ENCODE data around the gene RWDD1. TPM values are rescaled to one million over a fixed set of nuclear protein-coding genes. Genes with fewer than 3 reads are reported as not detected.

RWDD1 gene
- total and polyA plus RNA-seq, 3 donors from 2014 or later: 15.6 to 27.8 (median 20.5) TPM

DNA sequence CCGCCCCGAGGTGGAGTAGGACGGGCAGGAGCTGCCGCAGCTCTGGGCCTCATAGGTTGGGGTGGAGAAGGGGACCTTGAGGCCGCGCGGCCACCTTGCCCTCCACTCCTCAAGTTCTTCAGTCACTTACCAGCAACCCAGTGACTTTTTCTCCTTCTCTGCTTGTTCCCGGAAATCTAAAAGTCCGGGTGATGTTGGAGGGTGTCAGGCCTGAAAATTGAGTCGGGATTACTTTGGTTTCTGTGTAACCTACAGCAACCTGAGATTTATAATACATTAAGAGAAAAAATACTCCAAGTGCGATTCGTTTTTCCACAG lies 338 bp downstream of the RWDD1 start:
- H3K36me3 ChIP-seq (ENCODE audit: low read depth, missing control alignments): no peaks in the 10 kb centered on the region
- no peak for DNase-seq

DNA sequence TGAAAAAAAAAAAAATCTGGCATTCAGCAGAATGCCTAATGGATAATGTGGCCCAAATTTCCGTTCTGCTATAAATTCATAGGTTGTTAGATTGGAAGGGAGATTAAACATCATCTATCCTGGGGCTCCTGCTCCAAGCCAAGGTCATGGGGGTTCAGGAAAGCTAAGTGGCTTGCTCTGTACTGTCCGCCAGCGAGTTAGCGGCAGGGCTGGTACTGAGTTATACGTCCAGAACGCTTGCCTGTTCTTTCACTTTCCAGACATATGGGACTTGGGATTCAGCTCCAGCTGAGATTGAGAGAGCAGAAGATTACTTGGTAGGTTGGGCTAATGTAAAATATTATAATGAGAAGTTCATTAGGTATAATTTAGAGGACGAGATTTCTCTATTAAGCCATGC lies 858 bp downstream of the RWDD1 start:
- peak overlapping the region; percentile 37 to 83 for H3K27ac ChIP-seq
- intact Hi-C loops (cut with DNase I; ENCODE audit: low total_unique reads): no loop called here
- peak overlapping the region; percentile 79 to 80 for H3K4me3 ChIP-seq
- TF ChIP-seq, protein P1, sequence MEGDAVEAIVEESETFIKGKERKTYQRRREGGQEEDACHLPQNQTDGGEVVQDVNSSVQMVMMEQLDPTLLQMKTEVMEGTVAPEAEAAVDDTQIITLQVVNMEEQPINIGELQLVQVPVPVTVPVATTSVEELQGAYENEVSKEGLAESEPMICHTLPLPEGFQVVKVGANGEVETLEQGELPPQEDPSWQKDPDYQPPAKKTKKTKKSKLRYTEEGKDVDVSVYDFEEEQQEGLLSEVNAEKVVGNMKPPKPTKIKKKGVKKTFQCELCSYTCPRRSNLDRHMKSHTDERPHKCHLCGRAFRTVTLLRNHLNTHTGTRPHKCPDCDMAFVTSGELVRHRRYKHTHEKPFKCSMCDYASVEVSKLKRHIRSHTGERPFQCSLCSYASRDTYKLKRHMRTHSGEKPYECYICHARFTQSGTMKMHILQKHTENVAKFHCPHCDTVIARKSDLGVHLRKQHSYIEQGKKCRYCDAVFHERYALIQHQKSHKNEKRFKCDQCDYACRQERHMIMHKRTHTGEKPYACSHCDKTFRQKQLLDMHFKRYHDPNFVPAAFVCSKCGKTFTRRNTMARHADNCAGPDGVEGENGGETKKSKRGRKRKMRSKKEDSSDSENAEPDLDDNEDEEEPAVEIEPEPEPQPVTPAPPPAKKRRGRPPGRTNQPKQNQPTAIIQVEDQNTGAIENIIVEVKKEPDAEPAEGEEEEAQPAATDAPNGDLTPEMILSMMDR (IDR thresholded peaks at IDR 0.05): no peak
- no peak for TF ChIP-seq POLR2A (IDR thresholded peaks at IDR 0.05)
- H3K27me3 ChIP-seq: no peaks in the 10 kb centered on the region
- H3K36me3 ChIP-seq (ENCODE audit: low read depth, missing control alignments): no peaks in the 10 kb centered on the region
- peaks cover 14% of the 10 kb centered on the region for H3K4me1 ChIP-seq
- peak; percentile 57 for DNase-seq
- no peaks in the 10 kb centered on the region for H3K9me3 ChIP-seq
- WGBS, 2 donors: 1% methylated on average over 7 of the region's 7 CpGs

More for the DNA sequence above, 338 bp downstream of the RWDD1 start:
- peak overlapping the region; percentile 37 to 83 for H3K27ac ChIP-seq
- 0% methylated on average over 12 of the region's 12 CpGs for WGBS, 2 donors
- no peaks in the 10 kb centered on the region for H3K9me3 ChIP-seq
- H3K4me3 ChIP-seq: peak overlapping the region; percentile 79 to 80
- intact Hi-C loops (cut with DNase I; ENCODE audit: low total_unique reads): no loop called here
- peaks cover 14% of the 10 kb centered on the region for H3K4me1 ChIP-seq
- TF ChIP-seq, protein P1 (IDR thresholded peaks at IDR 0.05): no peak
- no peak for TF ChIP-seq POLR2A (IDR thresholded peaks at IDR 0.05)
- H3K27me3 ChIP-seq: no peaks in the 10 kb centered on the region

DNA sequence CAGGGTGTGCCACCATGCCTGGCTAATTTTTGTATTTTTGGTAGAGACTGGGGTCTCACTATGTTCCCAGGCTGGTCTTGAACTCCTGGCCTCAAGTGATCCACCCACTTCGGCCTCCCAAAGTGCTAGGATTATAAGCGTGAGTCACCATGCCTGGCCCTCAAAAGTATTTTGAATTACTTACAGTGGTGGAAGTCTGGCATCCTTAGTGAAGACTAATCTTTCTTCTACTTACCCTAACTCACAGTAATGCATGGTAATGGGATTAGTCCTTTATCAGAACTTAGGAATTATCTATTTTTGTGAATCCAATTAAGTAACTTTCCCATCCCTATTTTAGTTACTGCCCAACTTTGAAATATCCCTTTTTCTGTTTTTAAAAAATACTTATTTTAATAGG lies 3.9 kb downstream of the RWDD1 start:
- Histone ChIP-seq H3K4me1 (peaks cover 10% of the 10 kb centered on the region), H3K27me3 (no peaks in the 10 kb centered on the region), H3K36me3 (ENCODE audit: low read depth, missing control alignments) (no peaks in the 10 kb centered on the region), H3K27ac (no peak overlapping the region), H3K9me3 (no peaks in the 10 kb centered on the region), H3K4me3 (no peak overlapping the region)
- 86 to 94% methylated on average over 2 of the region's 2 CpGs for WGBS, 2 donors
- no peak for DNase-seq
- TF ChIP-seq POLR2A (IDR thresholded peaks at IDR 0.05): no peak
- TF ChIP-seq, protein P1 (IDR thresholded peaks at IDR 0.05): no peak
- intact Hi-C loops (cut with DNase I; ENCODE audit: low total_unique reads): no loop called here

DNA sequence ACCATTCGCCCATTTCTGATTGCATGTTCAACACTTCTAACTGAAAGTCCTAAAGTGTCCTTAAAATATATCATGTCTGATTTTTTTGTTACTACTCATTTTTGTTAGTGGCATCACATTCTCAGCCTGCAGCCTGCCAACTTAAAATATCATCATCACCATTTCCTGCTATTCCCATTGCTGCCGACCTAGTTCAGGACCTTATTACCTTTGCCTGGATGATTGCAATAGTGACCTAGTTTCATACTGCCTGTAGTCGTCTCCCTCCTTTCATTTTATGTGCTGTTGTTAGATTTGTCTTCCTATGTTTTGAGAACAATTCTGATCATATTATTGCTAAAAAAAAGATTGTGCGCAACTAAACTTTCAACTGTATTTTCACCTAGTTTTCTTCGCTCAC lies 6.2 kb downstream of the RWDD1 start:
- intact Hi-C loops (cut with DNase I; ENCODE audit: low total_unique reads): no loop called here
- Histone ChIP-seq H3K27me3 (no peaks in the 10 kb centered on the region), H3K4me3 (no peak overlapping the region), H3K4me1 (peaks cover 4% of the 10 kb centered on the region), H3K36me3 (ENCODE audit: low read depth, missing control alignments) (no peaks in the 10 kb centered on the region), H3K27ac (no peak overlapping the region), H3K9me3 (no peaks in the 10 kb centered on the region)
- 74 to 85% methylated on average over 5 of the region's 5 CpGs for WGBS, 2 donors
- no peak for DNase-seq
- no peak for TF ChIP-seq POLR2A (IDR thresholded peaks at IDR 0.05)
- TF ChIP-seq, protein P1 (IDR thresholded peaks at IDR 0.05): no peak

DNA sequence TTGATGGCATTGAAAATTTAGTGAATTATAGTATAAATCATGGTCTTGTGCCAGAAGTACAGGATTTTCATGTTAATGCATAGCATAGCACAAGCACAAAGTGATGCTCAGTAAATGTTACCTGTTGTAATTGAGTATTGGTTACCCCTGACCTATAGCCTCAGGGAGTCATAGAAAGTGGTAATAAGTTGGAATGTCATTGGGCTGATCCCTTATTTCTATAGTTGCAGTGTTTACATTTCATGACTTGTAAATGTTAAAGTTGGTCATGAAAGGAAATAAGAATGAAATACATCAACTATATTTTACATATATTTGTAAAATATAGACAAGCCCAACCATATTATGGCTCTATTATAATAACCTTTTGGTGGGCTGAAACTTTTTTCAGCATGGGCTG lies 7.0 kb downstream of the RWDD1 start:
- no peak for DNase-seq
- no peaks in the 10 kb centered on the region for H3K4me1 ChIP-seq
- H3K9me3 ChIP-seq: no peaks in the 10 kb centered on the region
- no peak overlapping the region for H3K4me3 ChIP-seq
- TF ChIP-seq, protein P1 (IDR thresholded peaks at IDR 0.05): no peak
- no peak for TF ChIP-seq POLR2A (IDR thresholded peaks at IDR 0.05)
- H3K27me3 ChIP-seq: no peaks in the 10 kb centered on the region
- intact Hi-C loops (cut with DNase I; ENCODE audit: low total_unique reads): no loop called here
- no peak overlapping the region for H3K27ac ChIP-seq
- no peaks in the 10 kb centered on the region for H3K36me3 ChIP-seq (ENCODE audit: low read depth, missing control alignments)
